Breast epithelium (tissue), 3 donors: ENCODE data around the gene OVAAL.

ENCODE experiments used
- CTCF ChIP-seq, 3 donors: fragments of 450-650 bp; IDR thresholded peaks; one replicate each; pipeline ENCODE4 v1.5.1; 2016 to 2017; ENCODE audit warnings: antibody characterized with exemption in 3 of 3, mild to moderate bottlenecking in 3 of 3, moderate library complexity in 3 of 3
- POLR2A ChIP-seq: fragments of 450-650 bp; IDR thresholded peaks from one replicate; pipeline ENCODE4 v1.6.1; 2016; ENCODE audit warnings: antibody characterized with exemption, mild to moderate bottlenecking, moderate library complexity

DNA sequence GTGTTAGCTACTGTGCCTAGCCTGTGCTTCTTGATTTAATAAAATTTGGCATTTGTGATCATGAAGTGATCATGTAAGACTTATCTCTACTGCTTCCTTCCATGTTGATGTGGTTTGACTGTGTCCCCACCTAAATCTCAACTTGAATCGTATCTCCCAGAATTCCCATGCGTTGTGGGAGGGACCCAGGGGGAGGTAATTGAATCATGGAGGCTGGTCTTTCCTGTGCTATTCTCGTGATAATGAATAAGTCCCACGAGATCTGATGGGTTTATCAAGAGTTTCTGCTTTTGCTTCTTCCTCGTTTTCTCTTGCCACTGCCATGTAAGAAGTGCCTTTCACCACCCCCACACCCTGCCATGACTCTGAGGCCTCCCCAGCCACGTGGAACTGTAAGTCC is at the start of gene OVAAL:
- TF ChIP-seq POLR2A, result no peak
- no peak for TF ChIP-seq CTCF (IDR thresholded peaks at IDR 0.05)
